Mesodermal cell (in vitro differentiated cells): ENCODE data around the gene MMP1.
"Not testable (repeated sequence)": the region's sequence is repeated elsewhere in the genome, so short reads cannot be mapped to it uniquely, and the experiment has no call there.

Experiments
- H3K27ac ChIP-seq: 2 replicates; pipeline ENCODE4 v1.7.0; 2013; ENCODE audit warnings: mild to moderate bottlenecking, low read depth, low read length, moderate library complexity; ENCODE audit not compliant: severe bottlenecking
- H3K36me3 ChIP-seq: 2 replicates; pipeline ENCODE4 v1.7.1; 2013; ENCODE audit warnings: mild to moderate bottlenecking, low read length, moderate library complexity; ENCODE audit not compliant: control insufficient read depth, insufficient read depth
- H3K4me1 ChIP-seq: one replicate; pipeline ENCODE4 v1.7.1; 2013; ENCODE audit warnings: mild to moderate bottlenecking, low read length; ENCODE audit not compliant: insufficient read depth, control insufficient read depth, poor library complexity, severe bottlenecking
- H3K4me3 ChIP-seq: 2 replicates; pipeline ENCODE4 v1.7.0; 2013; ENCODE audit warnings: low read length, control low read depth, mild to moderate bottlenecking; ENCODE audit not compliant: insufficient read depth, poor library complexity, severe bottlenecking; ENCODE audit errors: extremely low read depth
- H3K9me3 ChIP-seq: 2 replicates; pipeline ENCODE4 v1.7.1; 2013; ENCODE audit warnings: mild to moderate bottlenecking, low read length, moderate library complexity; ENCODE audit not compliant: control insufficient read depth
- WGBS, 2 experiments: methylation state at CpG; one replicate each; pipeline ENCODE4 v1.1.5; 2013; ENCODE audit warnings: missing lambda C conversion rate in 2 of 2; ENCODE audit not compliant: insufficient coverage in 2 of 2; 5-methylcytosine and 5-hydroxymethylcytosine counted together

The MMP1 gene

GRCh38 chr11:102762361-102762767 is 35.6 kb downstream of the MMP1 start:
- Histone ChIP-seq H3K27ac (peak overlapping the region; percentile 95), H3K4me3 (no peak overlapping the region), H3K4me1 (peaks cover 34% of the 10 kb centered on the region), H3K36me3 (no peaks in the 10 kb centered on the region), H3K9me3 (no peaks in the 10 kb centered on the region)
- WGBS, 2 experiments = 100% methylated on average over 1 of the region's 2 CpGs; no CpG with 5 or more reads in 1 of the 2 experiments

DNA sequence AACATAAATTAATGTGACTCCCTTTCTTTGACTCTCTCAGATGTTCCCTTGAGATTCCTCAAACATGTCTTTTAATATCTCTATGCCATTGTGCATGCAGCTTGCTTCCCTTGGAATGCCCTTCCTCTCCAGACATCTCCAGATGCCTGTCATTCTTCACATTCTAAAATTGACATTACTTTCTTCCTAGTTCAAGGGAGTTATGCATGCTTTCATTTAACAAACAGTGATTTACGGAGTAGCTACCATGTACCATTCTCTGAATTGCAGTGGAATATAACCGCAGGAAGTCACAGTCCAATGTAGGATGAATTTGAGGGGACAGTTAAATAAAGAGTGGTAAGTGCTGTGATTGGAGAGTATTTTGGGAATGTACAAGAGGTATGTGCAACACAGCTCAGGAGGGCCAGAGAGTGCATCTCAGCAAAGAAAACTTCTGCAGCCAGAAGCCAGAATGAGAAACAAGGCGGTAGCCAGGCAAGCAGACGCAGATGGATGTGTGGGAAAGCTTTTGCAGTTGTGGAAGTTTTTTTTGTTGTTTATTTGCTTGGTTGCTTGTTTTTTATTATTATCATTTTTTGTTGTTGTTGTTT is 36.2 kb downstream of the MMP1 start:
- 76 to 80% methylated on average over 4 of the region's 4 CpGs for WGBS, 2 experiments
- no peaks in the 10 kb centered on the region for H3K9me3 ChIP-seq
- H3K36me3 ChIP-seq = no peaks in the 10 kb centered on the region
- H3K27ac ChIP-seq = peak overlapping the region; percentile 95
- H3K4me1 ChIP-seq = peaks cover 34% of the 10 kb centered on the region
- H3K4me3 ChIP-seq = no peak overlapping the region

- peak overlapping the region; percentile 47 for H3K27ac ChIP-seq
- peaks cover 34% of the 10 kb centered on the region for H3K4me1 ChIP-seq
- 86 to 100% methylated on average over 2 of the region's 4 CpGs for WGBS, 2 experiments
- no peak overlapping the region for H3K4me3 ChIP-seq
- no peaks in the 10 kb centered on the region for H3K9me3 ChIP-seq
- no peaks in the 10 kb centered on the region for H3K36me3 ChIP-seq
Observed at GRCh38 chr11:102760344-102761035, 37.5 kb downstream of the MMP1 start.

DNA sequence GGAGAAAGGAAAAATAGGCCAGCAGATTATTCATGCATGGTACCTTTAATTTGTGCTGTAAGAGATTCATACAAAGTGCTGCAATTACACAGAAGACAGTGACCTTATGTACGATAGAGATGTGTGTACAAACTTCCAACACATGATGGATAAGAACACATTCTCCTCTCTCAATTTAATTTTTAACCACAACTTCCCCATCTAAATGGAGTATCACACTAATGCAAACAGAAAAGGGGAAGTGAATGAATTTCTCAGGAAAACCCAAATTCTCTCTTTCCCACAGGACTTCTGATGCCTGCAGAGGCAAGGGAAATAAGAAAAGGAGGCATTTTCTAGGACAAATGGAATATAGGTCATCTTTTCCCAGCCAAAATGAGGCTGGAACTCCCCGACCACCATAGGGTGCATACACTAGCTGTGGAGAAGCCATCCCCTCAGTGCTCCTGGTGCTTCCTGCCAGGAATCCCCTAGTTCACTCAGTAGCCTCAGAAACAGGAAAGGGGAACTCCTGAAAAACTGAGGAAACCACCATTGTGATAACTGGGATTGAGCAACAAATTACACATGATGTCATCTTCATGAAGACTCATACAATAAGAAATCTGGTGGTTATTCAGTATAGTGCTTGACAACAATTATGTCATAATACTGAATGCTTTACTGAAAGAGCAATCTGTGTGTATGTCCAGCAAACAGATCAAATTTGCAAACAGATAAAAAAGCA is 40.0 kb downstream of the MMP1 start:
- no peaks in the 10 kb centered on the region for H3K9me3 ChIP-seq
- no peak overlapping the region for H3K4me3 ChIP-seq
- H3K4me1 ChIP-seq = peaks cover 15% of the 10 kb centered on the region
- no peak overlapping the region for H3K27ac ChIP-seq
- 100% methylated on average over 1 of the region's 2 CpGs for WGBS, 2 experiments
- H3K36me3 ChIP-seq = no peaks in the 10 kb centered on the region

GRCh38 chr11:102753267-102753666 is 44.7 kb downstream of the MMP1 start:
- Histone ChIP-seq H3K4me1 (no peaks in the 10 kb centered on the region), H3K4me3 (no peak overlapping the region), H3K27ac (no peak overlapping the region), H3K36me3 (no peaks in the 10 kb centered on the region), H3K9me3 (no peaks in the 10 kb centered on the region)
- 100% methylated on average over 1 of the region's 1 CpG; no CpG with 5 or more reads in 1 of the 2 experiments for WGBS, 2 experiments

- Histone ChIP-seq H3K36me3 (no peaks in the 10 kb centered on the region), H3K4me3 (no peak overlapping the region), H3K9me3 (no peaks in the 10 kb centered on the region), H3K4me1 (no peaks in the 10 kb centered on the region), H3K27ac (no peak overlapping the region)
Observed at GRCh38 chr11:102751673-102752072, 46.3 kb downstream of the MMP1 start.

DNA sequence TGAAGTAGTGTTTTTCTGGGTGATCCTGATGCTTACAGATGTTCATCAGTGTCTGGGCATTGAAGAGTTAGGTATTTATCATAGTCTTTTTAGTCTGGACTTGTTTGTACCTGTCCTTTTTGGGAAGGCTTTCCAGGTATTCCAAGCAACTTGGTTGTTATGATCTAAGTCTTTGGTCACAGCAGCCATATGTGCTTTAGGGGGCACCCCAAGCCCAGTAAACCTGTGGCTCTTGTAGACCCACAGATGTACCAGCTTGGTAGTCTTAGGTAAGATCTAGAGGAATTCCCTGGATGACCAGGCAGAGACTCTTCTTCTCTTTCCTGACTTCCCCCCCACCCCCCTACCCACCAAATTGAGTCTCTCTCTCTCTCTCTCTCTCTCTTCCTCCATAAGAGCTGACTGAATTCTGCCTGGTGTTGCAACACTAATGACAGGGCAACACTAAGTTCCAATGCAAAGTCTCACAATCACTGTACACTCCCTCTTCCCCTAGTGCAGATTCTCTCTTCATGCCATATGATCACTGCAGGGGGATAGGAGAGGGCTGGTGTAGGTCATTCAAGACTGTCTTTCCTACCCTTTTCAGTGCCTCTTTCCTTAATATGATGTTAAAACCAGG is 48.7 kb downstream of the MMP1 start:
- no peaks in the 10 kb centered on the region for H3K36me3 ChIP-seq
- H3K9me3 ChIP-seq = no peaks in the 10 kb centered on the region
- no peaks in the 10 kb centered on the region for H3K4me1 ChIP-seq

GRCh38 chr11:102746746-102747578 is 51.0 kb downstream of the MMP1 start:
- not testable (repeated sequence) for H3K27ac ChIP-seq, H3K9me3 ChIP-seq, H3K4me3 ChIP-seq, H3K36me3 ChIP-seq, H3K4me1 ChIP-seq
- WGBS, 2 experiments = 78 to 86% methylated on average over 14 to 23 of the region's 32 CpGs

More for the DNA sequence above, 48.7 kb downstream of the MMP1 start:
- H3K27ac ChIP-seq = no peak overlapping the region
- no peak overlapping the region for H3K4me3 ChIP-seq
